Measurements from ENCODE around the gene IL18RAP.

- TF ChIP-seq SP1 (IDR thresholded peaks at IDR 0.05): no peak
- TF ChIP-seq ZNF384 (IDR thresholded peaks at IDR 0.05): no peak
- TF ChIP-seq PKNOX1 (IDR thresholded peaks at IDR 0.05): no peak
- TF ChIP-seq SUZ12 (IDR thresholded peaks at IDR 0.05): no peak
These were observed 23.3 kb upstream of the IL18RAP start for GRCh38 chr2:102399499-102400141.

All from HEK293T (cell line).